ENCODE results near the gene CCDC69. TPM values are rescaled to one million over a fixed set of nuclear protein-coding genes. Genes with fewer than 3 reads are reported as not detected.
A peak's percentile ranks its signal among the peaks of the same experiment; 100 is the strongest.

The CCDC69 gene
- total and polyA plus RNA-seq, 4 donors, result 15.4 to 73.6 (median 61.9) TPM

- H3K27me3 ChIP-seq (ENCODE audit: control insufficient read depth in 3 of 3, insufficient read depth in 3 of 3, low read length in 2 of 3), result no peaks in the 10 kb centered on the region
- H3K4me3 ChIP-seq, result no peak overlapping the region
- H3K36me3 ChIP-seq (ENCODE audit: control insufficient read depth in 4 of 4, insufficient read depth in 4 of 4, low read length in 4 of 4), result peaks cover 3 to 18% (median 12%) of the 10 kb centered on the region in 4 donors
- ATAC-seq (ENCODE audit: insufficient read depth, low FRiP score) (no peak), DNase-seq (peak; percentile 63 to 76 (median 70))
- H3K9me3 ChIP-seq (ENCODE audit: control insufficient read depth in 4 of 4, insufficient read depth in 3 of 4, low read length in 3 of 4), result no peaks in the 10 kb centered on the region
- peak overlapping the region in 1 of 2 donors; percentile 63 for H3K9ac ChIP-seq (ENCODE audit: insufficient read depth in 1 of 2, low read length in 2 of 2)
- TF ChIP-seq, protein P1, sequence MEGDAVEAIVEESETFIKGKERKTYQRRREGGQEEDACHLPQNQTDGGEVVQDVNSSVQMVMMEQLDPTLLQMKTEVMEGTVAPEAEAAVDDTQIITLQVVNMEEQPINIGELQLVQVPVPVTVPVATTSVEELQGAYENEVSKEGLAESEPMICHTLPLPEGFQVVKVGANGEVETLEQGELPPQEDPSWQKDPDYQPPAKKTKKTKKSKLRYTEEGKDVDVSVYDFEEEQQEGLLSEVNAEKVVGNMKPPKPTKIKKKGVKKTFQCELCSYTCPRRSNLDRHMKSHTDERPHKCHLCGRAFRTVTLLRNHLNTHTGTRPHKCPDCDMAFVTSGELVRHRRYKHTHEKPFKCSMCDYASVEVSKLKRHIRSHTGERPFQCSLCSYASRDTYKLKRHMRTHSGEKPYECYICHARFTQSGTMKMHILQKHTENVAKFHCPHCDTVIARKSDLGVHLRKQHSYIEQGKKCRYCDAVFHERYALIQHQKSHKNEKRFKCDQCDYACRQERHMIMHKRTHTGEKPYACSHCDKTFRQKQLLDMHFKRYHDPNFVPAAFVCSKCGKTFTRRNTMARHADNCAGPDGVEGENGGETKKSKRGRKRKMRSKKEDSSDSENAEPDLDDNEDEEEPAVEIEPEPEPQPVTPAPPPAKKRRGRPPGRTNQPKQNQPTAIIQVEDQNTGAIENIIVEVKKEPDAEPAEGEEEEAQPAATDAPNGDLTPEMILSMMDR (IDR thresholded peaks at IDR 0.05; ENCODE audit: control extremely low read depth, extremely low read depth), result no peak
- H3K4me1 ChIP-seq (ENCODE audit: control insufficient read depth in 5 of 5, insufficient read depth in 5 of 5, low read length in 5 of 5), result peaks cover 19 to 38% (median 21%) of the 10 kb centered on the region in 5 donors
- peak overlapping the region; percentile 1 to 29 for H3K27ac ChIP-seq (ENCODE audit: low read depth in 1 of 2, low read length in 1 of 2)
- 16 to 28% methylated on average over 5 of the region's 5 CpGs for whole genome bisulfite sequencing, 2 donors
Measured at GRCh38 chr5:151150471-151151262, 73.2 kb downstream of the CCDC69 start.

GRCh38 chr5:151148583-151148982 lies 75.3 kb downstream of the CCDC69 start:
- TF ChIP-seq, protein P1 (IDR thresholded peaks at IDR 0.05; ENCODE audit: control extremely low read depth, extremely low read depth), result no peak
- H3K27ac ChIP-seq (ENCODE audit: low read depth in 1 of 2, low read length in 1 of 2), result no peak overlapping the region
- ATAC-seq (ENCODE audit: insufficient read depth, low FRiP score) (no peak), DNase-seq (no peak)
- H3K4me1 ChIP-seq (ENCODE audit: control insufficient read depth in 5 of 5, insufficient read depth in 5 of 5, low read length in 5 of 5), result peaks cover 16 to 25% (median 18%) of the 10 kb centered on the region in 5 donors
- no peak overlapping the region for H3K4me3 ChIP-seq
- no peaks in the 10 kb centered on the region for H3K27me3 ChIP-seq (ENCODE audit: control insufficient read depth in 3 of 3, insufficient read depth in 3 of 3, low read length in 2 of 3)
- H3K9ac ChIP-seq (ENCODE audit: insufficient read depth in 1 of 2, low read length in 2 of 2), result no peak overlapping the region
- WGBS, 2 donors, result 58 to 74% methylated on average over 7 of the region's 7 CpGs
- no peaks in the 10 kb centered on the region for H3K9me3 ChIP-seq (ENCODE audit: control insufficient read depth in 4 of 4, insufficient read depth in 3 of 4, low read length in 3 of 4)
- peaks cover 3 to 26% (median 22%) of the 10 kb centered on the region in 4 donors for H3K36me3 ChIP-seq (ENCODE audit: control insufficient read depth in 4 of 4, insufficient read depth in 4 of 4, low read length in 4 of 4)

- no peaks in the 10 kb centered on the region for H3K9me3 ChIP-seq (ENCODE audit: control insufficient read depth in 4 of 4, insufficient read depth in 3 of 4, low read length in 3 of 4)
- DNase-seq (no peak), ATAC-seq (ENCODE audit: insufficient read depth, low FRiP score) (no peak)
- no peak overlapping the region for H3K4me3 ChIP-seq
- peaks cover 16 to 23% (median 18%) of the 10 kb centered on the region in 5 donors for H3K4me1 ChIP-seq (ENCODE audit: control insufficient read depth in 5 of 5, insufficient read depth in 5 of 5, low read length in 5 of 5)
- no peaks in the 10 kb centered on the region for H3K27me3 ChIP-seq (ENCODE audit: control insufficient read depth in 3 of 3, insufficient read depth in 3 of 3, low read length in 2 of 3)
- 95 to 97% methylated on average over 4 of the region's 4 CpGs for WGBS, 2 donors
- no peak overlapping the region for H3K27ac ChIP-seq (ENCODE audit: low read depth in 1 of 2, low read length in 1 of 2)
- no peak overlapping the region for H3K9ac ChIP-seq (ENCODE audit: insufficient read depth in 1 of 2, low read length in 2 of 2)
- H3K36me3 ChIP-seq (ENCODE audit: control insufficient read depth in 4 of 4, insufficient read depth in 4 of 4, low read length in 4 of 4), result peaks cover 3 to 37% (median 28%) of the 10 kb centered on the region in 4 donors
- TF ChIP-seq, protein P1 (IDR thresholded peaks at IDR 0.05; ENCODE audit: control extremely low read depth, extremely low read depth), result no peak
Measured at GRCh38 chr5:151147033-151147432, 76.9 kb downstream of the CCDC69 start.

Data from lung (tissue), 12 donors.